K562 (cell line): ENCODE data around the gene OR7C1. TPM values are rescaled to one million over a fixed set of nuclear protein-coding genes. Genes with fewer than 3 reads are reported as not detected.

Source experiments
- ARID2 ChIP-seq: fragments of 450-650 bp; IDR thresholded peaks from 2 replicates; pipeline ENCODE4 v1.6.1; 2017; ENCODE audit warnings: antibody characterized with exemption, mild to moderate bottlenecking
- CBX3 ChIP-seq, 2 experiments: IDR thresholded peaks; 1 replicate in 1 of 2; 2 replicates in 1 of 2; pipeline ENCODE4 v1.6.1; 2012; ENCODE audit warnings: inconsistent platforms in 2 of 2, low read length in 2 of 2, borderline replicate concordance in 1 of 2, control low read depth in 1 of 2
- ESRRA ChIP-seq: fragments of 450-650 bp; IDR thresholded peaks from 2 replicates; pipeline ENCODE4 v1.6.1; 2014; ENCODE audit warnings: low read depth, mild to moderate bottlenecking, moderate library complexity, borderline replicate concordance
- ETS2 ChIP-seq: IDR thresholded peaks from 2 replicates; pipeline ENCODE4 v1.6.1; 2016; ENCODE audit warnings: borderline replicate concordance, missing genetic modification characterization, mild to moderate bottlenecking, moderate library complexity, missing compliant biosample characterization; ENCODE audit not compliant: poor library complexity, severe bottlenecking
- MBD2 ChIP-seq: sonication (generic); IDR thresholded peaks from 2 replicates; pipeline ENCODE4 v1.6.1; 2016; ENCODE audit warnings: low read depth, borderline replicate concordance
- NFE2L1 ChIP-seq: fragments of 450-650 bp; IDR thresholded peaks from 2 replicates; pipeline ENCODE4 v1.6.1; 2016; ENCODE audit warnings: missing genetic modification characterization, low read depth, mild to moderate bottlenecking, missing compliant biosample characterization, moderate library complexity, borderline replicate concordance
- NUFIP1 ChIP-seq: fragments of 450-650 bp; IDR thresholded peaks from 2 replicates; pipeline ENCODE4 v1.6.1; 2018; ENCODE audit not compliant: partially characterized antibody
- PHF8 ChIP-seq: fragments of 200-600 bp; sonication (generic); IDR thresholded peaks from 2 replicates; pipeline ENCODE4 v1.6.1; 2012; ENCODE audit warnings: mixed run types, mild to moderate bottlenecking, inconsistent platforms, low read length, moderate library complexity, borderline replicate concordance
- POLR2AphosphoS5 ChIP-seq: IDR thresholded peaks from 2 replicates; pipeline ENCODE4 v1.6.1; 2011; ENCODE audit warnings: mild to moderate bottlenecking, low read depth, low read length, moderate library complexity; ENCODE audit not compliant: control insufficient read depth, insufficient read depth
- RBFOX2 ChIP-seq: fragments of 200-400 bp; formaldehyde crosslinking; IDR thresholded peaks from 2 replicates; pipeline ENCODE4 v1.6.1; 2017; ENCODE audit warnings: low read depth, mild to moderate bottlenecking, low read length, moderate library complexity
- SETDB1 ChIP-seq: IDR thresholded peaks from one replicate; pipeline ENCODE4 v1.6.1; 2012; ENCODE audit warnings: low read length, control low read depth, inconsistent platforms
- SMARCE1 ChIP-seq: fragments of 450-650 bp; IDR thresholded peaks from 2 replicates; pipeline ENCODE4 v1.7.1; 2016; ENCODE audit warnings: mild to moderate bottlenecking
- ZC3H4 ChIP-seq: sonication (generic); formaldehyde crosslinking; IDR thresholded peaks from 2 replicates; pipeline ENCODE4 v1.9.0; 2021; ENCODE audit warnings: missing genetic modification reagents, borderline replicate concordance
- ZFP30 ChIP-seq: fragments of 250-450 bp; sonication (Bioruptor Pico); IDR thresholded peaks from 2 replicates; pipeline ENCODE4 v1.8.0; 2022; ENCODE audit warnings: moderate library complexity, mild to moderate bottlenecking, inconsistent platforms, borderline replicate concordance
- ZNF717 ChIP-seq: fragments of 250-450 bp; sonication (Bioruptor Pico); IDR thresholded peaks from 2 replicates; pipeline ENCODE4 v1.5.0; 2021
- ZNF76 ChIP-seq: fragments of 250-450 bp; sonication (Bioruptor Pico); IDR thresholded peaks from 2 replicates; pipeline ENCODE4 v1.4.0; 2020; ENCODE audit warnings: mild to moderate bottlenecking, moderate library complexity, borderline replicate concordance
- ZNF766 ChIP-seq: fragments of 200-800 bp; sonication (Bioruptor generic); conservative IDR thresholded peaks from 2 replicates; pipeline ENCODE4 v1.6.1; 2016; ENCODE audit warnings: missing genetic modification characterization, missing compliant biosample characterization
- ZSCAN32 ChIP-seq: fragments of 450-650 bp; formaldehyde crosslinking; IDR thresholded peaks from 2 replicates; pipeline ENCODE4 v1.4.0; 2020; ENCODE audit warnings: mild to moderate bottlenecking, moderate library complexity
- polyA plus RNA-seq, 8 experiments: library from polyadenylated mRNA; depleted of rRNA in 4 of 8; stranded (reverse) in 5 of 8; unstranded in 3 of 8; fragments of >200 nt; fragmentation: Nextera tagmentation in 2 of 8; fragmentation: Illumina TruSeq in 1 of 8; extraction: Ambion mirVana in 2 of 8; extraction: Trizol in 1 of 8; gene quantifications; 2 replicates each; pipeline versions ENCODE4 v1.2.1 to v1.2.3, GENCODE V29; 2011 to 2014; ENCODE audit warnings: inconsistent platforms in 1 of 8, missing spikeins in 1 of 8
- total RNA-seq, 7 experiments: library from RNA; depleted of rRNA in 6 of 7; stranded (reverse); fragments of >200 nt in 6 of 7; fragmentation: Illumina TruSeq in 2 of 7; extraction: Trizol in 2 of 7; gene quantifications; 2 replicates each; pipeline versions ENCODE4 v1.2.1 to v1.2.3, GENCODE V29; 2011 to 2021; ENCODE audit warnings: low replicate concordance in 1 of 7
- TF ChIP-seq, protein P1 (sequence below): fragments of 450-650 bp; IDR thresholded peaks from 2 replicates; pipeline ENCODE4 v1.6.1; 2018; ENCODE audit not compliant: partially characterized antibody
- TF ChIP-seq, protein P2 (sequence below): sonication (generic); formaldehyde crosslinking; IDR thresholded peaks from 2 replicates; pipeline ENCODE4 v1.8.1; 2023; ENCODE audit warnings: mild to moderate bottlenecking, missing genetic modification reagents
- TF ChIP-seq, protein P3 (sequence below): fragments of 250-450 bp; sonication (Bioruptor Pico); IDR thresholded peaks from 2 replicates; pipeline ENCODE4 v1.5.0; 2020; ENCODE audit warnings: mild to moderate bottlenecking

The OR7C1 gene
- total and polyA plus RNA-seq, 9 of the 15 experiments (the other 6 are each of a cell fraction or from before 2014, with no cell fraction given): 0.01 to 0.18 (median 0.10) TPM; not detected in 1

DNA sequence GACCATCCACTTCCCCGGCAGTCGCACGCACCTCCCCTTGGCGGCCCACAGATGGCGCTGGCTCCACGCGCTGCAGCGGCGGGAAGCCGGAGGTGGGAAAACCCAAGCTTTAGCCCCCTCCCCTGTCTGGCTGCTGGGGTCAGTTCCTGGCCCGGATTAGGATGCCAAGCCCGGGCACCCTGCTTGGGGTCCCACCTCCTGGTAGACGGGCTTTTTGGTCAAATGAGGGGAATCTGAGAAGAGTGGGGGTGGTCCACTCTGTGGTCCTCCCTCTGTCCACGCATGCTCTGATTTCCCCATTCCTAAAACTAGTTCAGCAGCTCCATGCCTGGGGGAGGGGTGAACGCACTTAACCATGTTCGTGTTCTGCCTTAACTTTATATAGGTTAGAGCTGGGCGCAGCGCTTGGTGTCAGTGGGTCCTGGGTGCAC, 48.5 kb downstream of the OR7C1 start (continued):
- TF ChIP-seq ETS2 (tag) (no peak), SMARCE1 (no peak), ZFP30 (CRISPR knock-in tag) (no peak), SETDB1 (no peak), POLR2AphosphoS5 (no peak), PHF8 (no peak), ZSCAN32 (CRISPR knock-in tag) (no peak), NUFIP1 (no peak), ZNF717 (CRISPR knock-in tag) (no peak), MBD2 (no peak), ZNF766 (CRISPR knock-in tag) (no peak), NFE2L1 (tag) (no peak), ZC3H4 (CRISPR knock-in tag) (no peak), RBFOX2 (no peak), ZNF76 (CRISPR knock-in tag) (no peak), ARID2 (no peak), ESRRA (peak; percentile 32; the same call in 1 of the 2 replicates), CBX3 (IDR thresholded peaks at IDR 0.05; ENCODE audit: borderline replicate concordance in 1 of 2, low read length in 2 of 2) (no peak)
- TF ChIP-seq, protein P1, sequence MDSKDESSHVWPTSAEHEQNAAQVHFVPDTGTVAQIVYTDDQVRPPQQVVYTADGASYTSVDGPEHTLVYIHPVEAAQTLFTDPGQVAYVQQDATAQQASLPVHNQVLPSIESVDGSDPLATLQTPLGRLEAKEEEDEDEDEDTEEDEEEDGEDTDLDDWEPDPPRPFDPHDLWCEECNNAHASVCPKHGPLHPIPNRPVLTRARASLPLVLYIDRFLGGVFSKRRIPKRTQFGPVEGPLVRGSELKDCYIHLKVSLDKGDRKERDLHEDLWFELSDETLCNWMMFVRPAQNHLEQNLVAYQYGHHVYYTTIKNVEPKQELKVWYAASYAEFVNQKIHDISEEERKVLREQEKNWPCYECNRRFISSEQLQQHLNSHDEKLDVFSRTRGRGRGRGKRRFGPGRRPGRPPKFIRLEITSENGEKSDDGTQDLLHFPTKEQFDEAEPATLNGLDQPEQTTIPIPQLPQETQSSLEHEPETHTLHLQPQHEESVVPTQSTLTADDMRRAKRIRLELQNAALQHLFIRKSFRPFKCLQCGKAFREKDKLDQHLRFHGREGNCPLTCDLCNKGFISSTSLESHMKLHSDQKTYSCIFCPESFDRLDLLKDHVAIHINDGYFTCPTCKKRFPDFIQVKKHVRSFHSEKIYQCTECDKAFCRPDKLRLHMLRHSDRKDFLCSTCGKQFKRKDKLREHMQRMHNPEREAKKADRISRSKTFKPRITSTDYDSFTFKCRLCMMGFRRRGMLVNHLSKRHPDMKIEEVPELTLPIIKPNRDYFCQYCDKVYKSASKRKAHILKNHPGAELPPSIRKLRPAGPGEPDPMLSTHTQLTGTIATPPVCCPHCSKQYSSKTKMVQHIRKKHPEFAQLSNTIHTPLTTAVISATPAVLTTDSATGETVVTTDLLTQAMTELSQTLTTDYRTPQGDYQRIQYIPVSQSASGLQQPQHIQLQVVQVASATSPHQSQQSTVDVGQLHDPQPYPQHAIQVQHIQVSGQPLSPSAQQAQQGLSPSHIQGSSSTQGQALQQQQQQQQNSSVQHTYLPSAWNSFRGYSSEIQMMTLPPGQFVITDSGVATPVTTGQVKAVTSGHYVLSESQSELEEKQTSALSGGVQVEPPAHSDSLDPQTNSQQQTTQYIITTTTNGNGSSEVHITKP: peak; percentile 33
- TF ChIP-seq, protein P2, sequence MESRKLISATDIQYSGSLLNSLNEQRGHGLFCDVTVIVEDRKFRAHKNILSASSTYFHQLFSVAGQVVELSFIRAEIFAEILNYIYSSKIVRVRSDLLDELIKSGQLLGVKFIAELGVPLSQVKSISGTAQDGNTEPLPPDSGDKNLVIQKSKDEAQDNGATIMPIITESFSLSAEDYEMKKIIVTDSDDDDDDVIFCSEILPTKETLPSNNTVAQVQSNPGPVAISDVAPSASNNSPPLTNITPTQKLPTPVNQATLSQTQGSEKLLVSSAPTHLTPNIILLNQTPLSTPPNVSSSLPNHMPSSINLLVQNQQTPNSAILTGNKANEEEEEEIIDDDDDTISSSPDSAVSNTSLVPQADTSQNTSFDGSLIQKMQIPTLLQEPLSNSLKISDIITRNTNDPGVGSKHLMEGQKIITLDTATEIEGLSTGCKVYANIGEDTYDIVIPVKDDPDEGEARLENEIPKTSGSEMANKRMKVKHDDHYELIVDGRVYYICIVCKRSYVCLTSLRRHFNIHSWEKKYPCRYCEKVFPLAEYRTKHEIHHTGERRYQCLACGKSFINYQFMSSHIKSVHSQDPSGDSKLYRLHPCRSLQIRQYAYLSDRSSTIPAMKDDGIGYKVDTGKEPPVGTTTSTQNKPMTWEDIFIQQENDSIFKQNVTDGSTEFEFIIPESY (CRISPR knock-in tag): peak; percentile 37; the same call in 1 of the 2 replicates
- TF ChIP-seq, protein P3, sequence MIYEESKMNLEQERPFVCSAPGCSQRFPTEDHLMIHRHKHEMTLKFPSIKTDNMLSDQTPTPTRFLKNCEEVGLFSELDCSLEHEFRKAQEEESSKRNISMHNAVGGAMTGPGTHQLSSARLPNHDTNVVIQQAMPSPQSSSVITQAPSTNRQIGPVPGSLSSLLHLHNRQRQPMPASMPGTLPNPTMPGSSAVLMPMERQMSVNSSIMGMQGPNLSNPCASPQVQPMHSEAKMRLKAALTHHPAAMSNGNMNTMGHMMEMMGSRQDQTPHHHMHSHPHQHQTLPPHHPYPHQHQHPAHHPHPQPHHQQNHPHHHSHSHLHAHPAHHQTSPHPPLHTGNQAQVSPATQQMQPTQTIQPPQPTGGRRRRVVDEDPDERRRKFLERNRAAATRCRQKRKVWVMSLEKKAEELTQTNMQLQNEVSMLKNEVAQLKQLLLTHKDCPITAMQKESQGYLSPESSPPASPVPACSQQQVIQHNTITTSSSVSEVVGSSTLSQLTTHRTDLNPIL: no peak
